GM18867 (cell line): ENCODE measurements around the gene ZNF467.

ENCODE experiments used
- ATAC-seq: cut with Tn5 transposase; IDR thresholded peaks from one replicate; pipeline ENCODE4 v1.9.1; 2021; ENCODE audit warnings: mild to moderate bottlenecking, moderate library complexity; ENCODE audit not compliant: unreplicated experiment

The ZNF467 gene

GRCh38 chr7:149773446-149774236, at the start of gene ZNF467:
Gene ZNF467, minus strand, starts transcription at chr7:149773588. Its CDS starts 2,556 bp downstream, at chr7:149771032.
- ATAC-seq: no peak

- ATAC-seq: no peak
Measured at GRCh38 chr7:149822353-149822943, 49.1 kb upstream of the ZNF467 start.

GRCh38 chr7:149821191-149822148, 48.1 kb upstream of the ZNF467 start:
- no peak for ATAC-seq

- no peak for ATAC-seq
Measured at GRCh38 chr7:149820622-149821190, 47.3 kb upstream of the ZNF467 start.

- ATAC-seq: no peak
Measured at GRCh38 chr7:149819961-149820340, 46.6 kb upstream of the ZNF467 start.

GRCh38 chr7:149819141-149819960, 46.0 kb upstream of the ZNF467 start:
- no peak for ATAC-seq

GRCh38 chr7:149818536-149818840, 45.1 kb upstream of the ZNF467 start:
- no peak for ATAC-seq

- no peak for ATAC-seq
Measured at GRCh38 chr7:149817836-149818535, 44.6 kb upstream of the ZNF467 start.

- ATAC-seq: no peak
Measured at GRCh38 chr7:149817301-149817771, 43.9 kb upstream of the ZNF467 start.

- no peak for ATAC-seq
Measured at GRCh38 chr7:149816794-149817193, 43.4 kb upstream of the ZNF467 start.

- ATAC-seq: no peak
Measured at GRCh38 chr7:149816267-149816751, 42.9 kb upstream of the ZNF467 start.

- no peak for ATAC-seq
Measured at GRCh38 chr7:149815661-149816266, 42.4 kb upstream of the ZNF467 start.

- no peak for ATAC-seq
Measured at GRCh38 chr7:149815121-149815520, 41.7 kb upstream of the ZNF467 start.

- no peak for ATAC-seq
Measured at GRCh38 chr7:149814494-149814893, 41.1 kb upstream of the ZNF467 start.

- ATAC-seq: no peak
Measured at GRCh38 chr7:149813254-149814035, 40.1 kb upstream of the ZNF467 start.

GRCh38 chr7:149811831-149812490, 38.6 kb upstream of the ZNF467 start:
- ATAC-seq: no peak

- no peak for ATAC-seq
Measured at GRCh38 chr7:149811221-149811620, 37.8 kb upstream of the ZNF467 start.

GRCh38 chr7:149809215-149809614, 35.8 kb upstream of the ZNF467 start:
- ATAC-seq: no peak
